H1 (cell line): ENCODE measurements around the gene MFAP4. TPM values are rescaled to one million over a fixed set of nuclear protein-coding genes. Genes with fewer than 3 reads are reported as not detected.

Source experiments
- CHD2 ChIP-seq: IDR thresholded peaks from 2 replicates; pipeline ENCODE4 v1.6.1; 2012; ENCODE audit warnings: low read length, improper control_type of control experiment
- CREB1 ChIP-seq: IDR thresholded peaks from 2 replicates; pipeline ENCODE4 v1.6.1; 2012; ENCODE audit warnings: inconsistent platforms
- FOSL1 ChIP-seq: IDR thresholded peaks from 2 replicates; pipeline ENCODE4 v1.6.1; 2011; ENCODE audit warnings: mild to moderate bottlenecking, low read depth, low read length, moderate library complexity; ENCODE audit not compliant: insufficient read depth
- GABPA ChIP-seq: IDR thresholded peaks from 2 replicates; pipeline ENCODE4 v1.6.1; 2011; ENCODE audit warnings: mild to moderate bottlenecking, low read length, moderate library complexity, borderline replicate concordance; ENCODE audit not compliant: insufficient read depth
- GTF2F1 ChIP-seq: IDR thresholded peaks from 2 replicates; pipeline ENCODE4 v1.6.1; 2012; ENCODE audit warnings: low read depth, low read length, improper control_type of control experiment, borderline replicate concordance
- SP2 ChIP-seq: IDR thresholded peaks from 2 replicates; pipeline ENCODE4 v1.6.1; 2012; ENCODE audit warnings: mild to moderate bottlenecking, low read length, inconsistent platforms
- polyA plus RNA-seq, 7 experiments: library from polyadenylated mRNA; depleted of rRNA in 3 of 7; stranded (reverse) in 5 of 7; unstranded in 2 of 7; fragments of >200 nt in 5 of 7; fragments of 200-250 nt in 2 of 7; gene quantifications; 1 replicate in 5 of 7; 2 replicates in 1 of 7; 4 replicates in 1 of 7; pipeline versions ENCODE4 v1.2.1 to v1.2.3, GENCODE V29; 2011 to 2013; ENCODE audit warnings: missing spikeins in 2 of 7, mixed read lengths in 2 of 7
- total RNA-seq: library from RNA; stranded (reverse); fragmentation: NEBNext Ultra II Directional; extraction: Animal tissue kit (Norgen Biotek cat#: 25700); gene quantifications from 2 replicates; pipeline ENCODE4 v1.2.1, GENCODE V29; 2021
- TF ChIP-seq, protein P1 (sequence below): IDR thresholded peaks from 2 replicates; pipeline ENCODE4 v1.6.1; 2011; ENCODE audit warnings: low read length, improper control_type of control experiment
- TF ChIP-seq, protein P2 (sequence below): IDR thresholded peaks from 2 replicates; pipeline ENCODE4 v1.6.1; 2012; ENCODE audit warnings: inconsistent platforms

Gene MFAP4
- total and polyA plus RNA-seq, 2 of the 8 experiments (the other 6 are each of a cell fraction or from before 2014, with no cell fraction given): 3.1 to 3.6 TPM

DNA sequence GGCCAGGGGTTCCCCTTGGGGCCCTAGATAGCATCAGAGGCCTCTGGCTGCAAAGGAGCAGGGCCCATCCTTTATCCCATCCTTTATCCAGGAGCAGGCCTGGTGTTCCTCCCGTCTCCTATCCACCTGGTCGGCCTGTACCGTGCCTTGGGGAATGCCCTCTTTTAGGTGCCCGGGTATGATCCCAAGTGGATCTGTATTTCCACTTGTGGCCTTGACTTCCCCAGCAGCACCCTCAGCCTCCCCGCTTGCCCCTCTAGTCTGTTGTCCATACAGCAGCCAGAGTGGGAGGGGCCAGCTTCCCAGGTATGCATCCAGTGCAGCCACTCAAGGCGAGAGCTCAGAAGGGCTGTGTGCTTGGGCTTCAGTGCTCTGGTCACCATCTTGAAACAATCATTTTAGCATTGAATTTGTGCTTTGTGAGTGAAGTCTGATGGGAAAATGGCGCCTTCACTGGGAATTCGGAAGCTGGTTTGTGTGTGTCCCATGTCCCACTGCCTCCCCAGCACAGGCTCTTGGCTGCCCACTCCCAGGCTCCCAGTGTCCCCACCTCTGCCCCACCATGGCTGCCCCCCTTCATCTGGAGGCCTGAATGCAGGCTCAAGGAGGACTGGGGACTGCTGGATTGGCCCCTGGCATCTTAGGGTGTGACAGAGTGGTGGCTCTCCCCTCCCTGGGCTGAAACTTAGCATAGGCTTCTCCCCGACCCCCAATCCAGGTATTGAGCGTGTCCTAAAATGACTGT is 20.8 kb upstream of the MFAP4 start (continued):
- TF ChIP-seq, protein P1, sequence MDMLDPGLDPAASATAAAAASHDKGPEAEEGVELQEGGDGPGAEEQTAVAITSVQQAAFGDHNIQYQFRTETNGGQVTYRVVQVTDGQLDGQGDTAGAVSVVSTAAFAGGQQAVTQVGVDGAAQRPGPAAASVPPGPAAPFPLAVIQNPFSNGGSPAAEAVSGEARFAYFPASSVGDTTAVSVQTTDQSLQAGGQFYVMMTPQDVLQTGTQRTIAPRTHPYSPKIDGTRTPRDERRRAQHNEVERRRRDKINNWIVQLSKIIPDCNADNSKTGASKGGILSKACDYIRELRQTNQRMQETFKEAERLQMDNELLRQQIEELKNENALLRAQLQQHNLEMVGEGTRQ: no peak
- TF ChIP-seq SP2 (no peak), CHD2 (no peak), GABPA (no peak), FOSL1 (no peak), GTF2F1 (no peak), CREB1 (no peak)
- TF ChIP-seq, protein P2, sequence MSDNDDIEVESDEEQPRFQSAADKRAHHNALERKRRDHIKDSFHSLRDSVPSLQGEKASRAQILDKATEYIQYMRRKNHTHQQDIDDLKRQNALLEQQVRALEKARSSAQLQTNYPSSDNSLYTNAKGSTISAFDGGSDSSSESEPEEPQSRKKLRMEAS: no peak
